ENCODE measurements around the gene CHORDC1.
"Not testable (repeated sequence)": the region's sequence is repeated elsewhere in the genome, so short reads cannot be mapped to it uniquely, and the experiment has no call there.

Gene CHORDC1

GRCh38 chr11:90213322-90213721, 9.5 kb downstream of the CHORDC1 start:
- DNase-seq, result no peak

GRCh38 chr11:90208857-90209256, 14.0 kb downstream of the CHORDC1 start:
- no peak for DNase-seq

- not testable (repeated sequence) for DNase-seq
These were observed 14.9 kb downstream of the CHORDC1 start for GRCh38 chr11:90207992-90208391.

- no peak for DNase-seq
These were observed 17.8 kb downstream of the CHORDC1 start for GRCh38 chr11:90204832-90205646.

- DNase-seq, result no peak
These were observed 18.4 kb downstream of the CHORDC1 start for GRCh38 chr11:90204407-90204806.

GRCh38 chr11:90202342-90202741, 20.5 kb downstream of the CHORDC1 start:
- no peak for DNase-seq

- DNase-seq, result no peak
These were observed 25.5 kb downstream of the CHORDC1 start for GRCh38 chr11:90197377-90197776.

GRCh38 chr11:90192869-90193582, 29.8 kb downstream of the CHORDC1 start:
- DNase-seq, result no peak

GRCh38 chr11:90189011-90189410, 33.8 kb downstream of the CHORDC1 start:
- DNase-seq, result no peak

GRCh38 chr11:90187839-90188238, 35.0 kb downstream of the CHORDC1 start:
- DNase-seq, result no peak

- DNase-seq, result no peak
These were observed 42.9 kb downstream of the CHORDC1 start for GRCh38 chr11:90179923-90180322.

- no peak for DNase-seq
These were observed 44.1 kb downstream of the CHORDC1 start for GRCh38 chr11:90178751-90179150.

- DNase-seq, result no peak
These were observed 46.8 kb downstream of the CHORDC1 start for GRCh38 chr11:90176069-90176468.

GRCh38 chr11:90171359-90171758, 51.5 kb downstream of the CHORDC1 start:
- no peak for DNase-seq

GRCh38 chr11:90168571-90168970, 54.3 kb downstream of the CHORDC1 start:
- DNase-seq, result no peak

- DNase-seq, result not testable (repeated sequence)
These were observed 55.1 kb downstream of the CHORDC1 start for GRCh38 chr11:90167704-90168103.

GRCh38 chr11:90166982-90167573, 55.8 kb downstream of the CHORDC1 start:
- DNase-seq, result not testable (repeated sequence)

Measured in stimulated activated CD4-positive, alpha-beta T cell treated with anti-CD3 and anti-CD28 coated beads, Interleukin-4, amount 100 ng/mL, for 24 hours (primary cell).